Keratinocyte (primary cell): ENCODE data around the gene ZNG1A.

Experiments
- CTCF ChIP-seq, 3 experiments: IDR thresholded peaks in 1 of 3; conservative IDR thresholded peaks in 1 of 3; optimal IDR thresholded peaks in 1 of 3; 2 replicates in 2 of 3; 3 replicates in 1 of 3; pipeline versions ENCODE3 to v1.5.1; 2011; ENCODE audit warnings: low read length in 3 of 3, mild to moderate bottlenecking in 3 of 3, moderate library complexity in 2 of 3, control low read depth in 1 of 3, inconsistent platforms in 1 of 3; ENCODE audit not compliant: insufficient read depth in 2 of 3; ENCODE audit errors: extremely low read depth in 1 of 3
- EZH2 ChIP-seq: IDR thresholded peaks from one replicate; pipeline ENCODE4 v1.6.1; 2012; ENCODE audit warnings: inconsistent platforms, mild to moderate bottlenecking, low read length, moderate library complexity

- TF ChIP-seq CTCF (optimal IDR thresholded peaks at IDR 0.05 in 1 of 3, IDR thresholded peaks at IDR 0.05 in 1 of 3, conservative IDR thresholded peaks at IDR 0.05 in 1 of 3; ENCODE audit: extremely low read depth in 1 of 3, insufficient read depth in 2 of 3, low read length in 3 of 3) (no peak), EZH2 (no peak)
Measured at GRCh38 chr9:211557-211956, 32.7 kb upstream of the ZNG1A start.
